Inflammatory macrophage (primary cell): ENCODE measurements around the gene CCDC110.
A peak's percentile ranks its signal among the peaks of the same experiment; 100 is the strongest.
"Not testable (repeated sequence)": the region's sequence is repeated elsewhere in the genome, so short reads cannot be mapped to it uniquely, and the experiment has no call there.

ENCODE experiments used
- DNase-seq, 2 donors: peaks; one replicate each; pipeline ENCODE4 v3.0.0-alpha.2; 2020 to 2022
- total RNA-seq, 18 experiments: gene quantifications; one replicate each; lab custom pipeline; 2026; ENCODE audit warnings: mixed read lengths in 6 of 18, inconsistent platforms in 2 of 18; lab: John Stamatoyannopoulos, UW

The CCDC110 gene
- 0 to 0.11 (median 0) reads per million in 18 experiments for total RNA-seq

DNA sequence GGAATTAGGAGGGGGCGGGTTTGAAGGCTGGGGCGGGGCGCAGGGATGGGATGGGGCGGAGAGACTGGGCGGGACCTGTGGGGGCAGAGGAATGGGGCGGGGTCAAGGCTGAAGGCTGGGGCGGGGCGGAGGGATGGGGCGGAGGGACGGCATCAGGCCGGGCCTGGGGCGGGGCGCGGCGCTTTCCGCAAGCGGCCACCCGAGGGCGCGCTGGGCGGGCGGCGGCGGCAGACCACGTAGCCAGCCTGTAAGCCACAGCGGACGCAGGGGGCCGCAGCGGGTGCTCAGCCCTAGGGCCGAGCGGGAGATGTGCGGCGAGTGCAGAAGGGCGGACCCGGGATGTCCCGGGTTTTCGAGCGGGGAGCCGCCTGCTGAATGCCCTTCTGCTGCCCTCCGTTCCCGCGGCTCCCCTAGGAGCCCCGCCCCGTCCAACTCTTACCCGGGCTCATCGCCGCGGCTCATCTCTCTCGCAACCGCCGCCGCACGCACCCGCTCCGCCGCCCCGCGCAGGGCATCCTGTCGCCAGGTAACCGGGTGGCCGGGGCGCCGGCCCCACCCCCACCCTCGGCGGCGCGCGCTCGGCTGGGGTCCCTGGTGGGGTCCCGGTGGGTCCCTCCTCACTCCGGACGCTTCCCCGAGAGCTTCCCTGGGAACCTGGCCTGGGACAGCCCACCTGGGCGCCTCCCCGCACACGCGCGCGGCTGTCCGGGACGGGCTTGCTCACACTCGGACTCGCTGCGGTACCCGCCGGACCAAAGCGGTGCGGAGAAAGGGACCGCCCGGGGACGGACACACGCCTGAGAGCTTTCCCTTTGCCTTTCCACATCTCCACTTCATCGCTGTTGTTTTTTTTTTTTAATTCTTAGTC is at the start of gene CCDC110:
Gene CCDC110, minus strand, starts transcription at position 499 of the 868 bp plus-strand sequence. Its CDS starts 50 bp downstream, at position 449.
- peak; percentile 77 to 85 for DNase-seq

DNA sequence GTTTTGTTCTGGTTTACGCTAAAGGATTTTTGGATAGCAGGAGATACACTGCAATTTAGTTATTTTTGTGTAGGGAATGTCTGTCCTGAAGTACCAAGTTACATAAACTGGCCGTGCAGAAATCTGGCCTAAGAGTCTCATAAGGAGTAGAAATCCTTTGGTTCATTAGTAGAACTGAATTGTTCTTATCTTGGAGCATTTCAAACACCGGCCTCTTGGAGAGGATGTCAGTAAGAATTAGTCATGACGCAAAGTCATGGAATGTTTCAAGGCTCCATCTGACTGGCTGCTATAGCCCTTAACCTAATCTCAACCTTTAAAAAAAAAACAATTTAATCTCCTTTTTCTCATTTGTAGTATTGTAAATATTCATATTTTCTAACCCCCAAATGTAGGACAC is 48.6 kb upstream of the CCDC110 start:
- DNase-seq, result no peak

DNA sequence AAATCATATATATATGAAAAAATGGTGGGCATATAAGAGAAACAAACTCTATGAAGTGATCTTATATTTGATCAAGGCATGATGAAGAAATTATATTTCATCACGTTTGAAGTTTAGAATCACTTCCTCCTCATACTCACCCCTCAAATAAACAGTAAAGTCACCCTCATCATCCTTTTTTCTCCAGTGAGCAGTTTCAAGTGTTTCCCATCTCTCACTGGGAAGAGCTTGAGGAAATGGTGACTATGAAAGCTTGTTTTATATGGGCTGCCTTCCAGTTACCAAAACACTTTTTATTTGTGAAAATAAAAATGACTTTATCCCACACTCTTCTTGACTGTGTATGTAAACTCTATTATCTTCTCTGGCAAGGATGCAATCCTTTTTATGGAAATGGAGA is 47.0 kb upstream of the CCDC110 start:
- no peak for DNase-seq

DNA sequence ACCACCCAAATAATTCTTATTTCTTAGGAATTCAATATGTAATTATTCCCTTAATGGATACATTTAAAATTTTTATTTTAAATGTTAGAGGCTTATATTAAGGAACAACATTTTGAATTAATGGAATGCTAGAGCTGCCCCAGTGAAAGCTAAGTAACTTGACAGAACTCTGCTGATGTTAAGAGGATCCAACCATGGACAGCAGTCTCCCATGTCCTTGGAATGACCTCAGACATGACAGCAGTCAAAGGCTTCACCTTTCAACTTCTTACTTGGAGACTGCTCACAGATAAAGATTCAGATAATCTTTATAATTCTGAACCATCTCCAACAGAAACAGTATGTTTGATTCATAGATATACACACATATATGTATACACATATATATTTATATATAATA is 46.5 kb upstream of the CCDC110 start:
- DNase-seq, result no peak

DNA sequence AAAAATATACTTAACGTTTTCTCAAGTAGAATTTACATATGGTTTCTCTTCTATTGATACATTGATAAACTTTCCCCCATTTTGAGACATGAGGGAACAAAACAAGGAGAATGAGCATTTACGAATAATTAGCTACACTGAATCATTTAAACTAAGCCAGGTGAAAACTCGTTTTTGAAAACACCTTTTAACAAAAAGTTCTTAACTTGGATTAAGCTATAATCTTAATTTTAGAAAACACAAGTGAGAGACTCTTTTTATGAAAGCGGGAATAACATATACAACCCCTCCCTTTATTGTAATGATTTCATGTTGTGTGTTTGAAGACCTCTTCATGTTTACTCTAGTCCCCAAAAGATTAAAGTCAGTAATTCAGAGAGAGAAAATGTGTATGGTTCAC is 43.7 kb upstream of the CCDC110 start:
- DNase-seq, result no peak

DNA sequence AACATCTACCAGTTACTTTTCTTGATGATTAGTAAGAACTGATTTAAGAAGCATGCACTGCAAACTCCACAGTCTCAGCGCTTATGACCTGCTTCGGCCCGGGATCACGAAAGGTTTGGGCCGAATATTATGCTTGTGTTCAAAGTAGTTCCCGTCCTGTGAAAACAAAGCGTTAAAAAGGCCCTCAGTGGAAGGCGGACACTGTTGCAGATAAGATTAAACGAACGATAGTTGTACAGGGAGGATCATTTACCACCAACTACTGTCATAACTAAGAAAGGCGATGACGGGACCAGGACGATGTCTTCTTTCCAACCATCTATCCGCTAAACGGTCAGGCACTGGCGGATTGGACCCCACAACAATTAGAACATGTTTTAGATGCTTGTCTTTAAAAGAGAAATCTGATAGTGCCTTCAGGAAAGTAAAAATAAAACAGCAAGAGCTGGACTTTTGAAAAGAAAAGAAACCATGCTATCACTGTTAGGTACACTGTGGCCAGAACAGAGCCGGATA is 42.7 kb upstream of the CCDC110 start:
- DNase-seq, result no peak

DNA sequence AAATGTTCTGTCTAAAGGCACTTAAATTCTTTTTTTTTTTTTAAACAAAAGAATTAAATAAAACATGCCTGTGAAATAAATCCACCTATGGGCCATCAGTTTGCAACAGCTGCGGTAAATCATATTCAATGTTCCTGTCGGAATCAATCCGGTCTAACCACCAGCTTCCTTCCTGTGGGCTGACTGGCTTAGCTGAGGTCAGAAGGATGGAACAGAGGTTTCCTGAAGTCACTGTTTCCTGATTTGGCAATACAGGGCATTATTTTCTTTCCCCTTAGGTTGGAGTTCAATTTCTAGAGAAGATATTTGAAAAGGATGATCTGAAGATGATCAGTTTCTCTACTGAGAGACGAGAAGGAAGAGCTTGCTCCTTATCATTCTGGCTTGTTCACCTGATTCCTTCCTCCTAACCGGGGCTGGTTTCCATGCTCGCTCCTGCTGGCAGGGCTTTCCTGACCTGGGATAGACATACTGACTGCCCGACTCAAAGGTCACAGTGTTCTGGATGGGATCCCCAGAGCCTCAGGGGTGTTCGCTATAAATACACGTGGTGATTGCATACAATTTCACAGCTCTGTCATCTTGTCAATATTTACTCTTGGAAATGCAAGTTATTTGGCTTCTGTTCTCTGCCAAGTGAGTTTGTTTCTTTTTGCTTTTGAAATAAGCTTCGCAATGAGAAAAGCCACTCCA is 42.1 kb upstream of the CCDC110 start:
- DNase-seq, result peak in 1 of 2 donors; percentile 7

DNA sequence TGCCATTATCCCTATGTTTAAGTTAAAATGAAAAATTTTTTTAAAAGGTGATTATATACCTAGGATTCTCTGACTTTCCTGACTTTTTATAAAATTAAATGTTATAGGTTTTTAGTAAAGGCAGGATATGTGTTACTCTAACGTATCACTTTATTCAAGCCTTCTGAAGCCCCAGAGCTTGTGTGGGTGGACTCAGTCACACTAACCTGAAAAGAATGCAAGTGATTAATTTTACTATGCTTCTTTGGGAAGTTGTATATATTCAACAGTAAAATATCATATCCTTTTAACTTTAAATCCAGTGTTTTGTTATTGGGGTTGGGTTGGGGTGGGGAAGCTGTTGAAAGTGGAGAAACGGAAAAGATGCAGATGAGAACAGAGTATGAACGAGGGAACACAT is 41.0 kb upstream of the CCDC110 start:
- DNase-seq, result no peak

DNA sequence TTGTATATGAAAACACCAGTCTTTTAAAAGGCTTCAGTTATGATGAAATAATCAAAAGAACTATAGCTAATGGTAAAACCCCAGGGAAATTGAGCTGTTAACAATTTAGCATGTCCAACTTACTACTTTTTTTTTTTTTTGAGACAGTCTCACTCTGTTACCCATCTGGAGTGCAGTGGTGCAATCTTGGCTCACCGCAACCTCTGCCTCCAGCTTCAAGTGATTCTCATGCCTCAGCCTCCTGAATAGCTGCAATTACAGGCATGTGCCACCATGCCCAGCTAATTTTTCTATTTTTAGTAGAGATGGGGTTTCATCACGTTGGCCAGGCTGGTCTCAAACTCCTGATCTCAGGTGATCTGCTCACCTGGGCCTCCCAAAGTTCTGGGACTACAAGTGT is 39.7 kb upstream of the CCDC110 start:
- DNase-seq, result not testable (repeated sequence)

DNA sequence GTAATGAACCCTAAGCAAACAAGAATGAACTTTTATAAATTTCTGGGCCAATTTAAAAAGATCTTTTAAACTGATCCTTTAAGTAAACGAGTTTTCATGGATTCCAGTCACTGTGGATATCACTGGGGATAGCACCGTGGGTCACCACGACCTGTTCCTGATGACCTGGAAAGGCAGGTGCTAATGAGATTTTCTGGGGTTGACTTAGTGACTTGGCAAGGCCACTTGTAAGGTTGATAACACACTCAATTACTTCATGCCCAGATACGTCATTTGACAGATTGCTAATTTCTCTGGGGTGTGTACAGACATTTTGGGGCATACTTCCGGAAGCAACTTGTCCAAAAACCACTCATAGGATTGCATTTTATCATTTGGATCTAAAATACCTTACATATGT is 39.3 kb upstream of the CCDC110 start:
- DNase-seq, result no peak

DNA sequence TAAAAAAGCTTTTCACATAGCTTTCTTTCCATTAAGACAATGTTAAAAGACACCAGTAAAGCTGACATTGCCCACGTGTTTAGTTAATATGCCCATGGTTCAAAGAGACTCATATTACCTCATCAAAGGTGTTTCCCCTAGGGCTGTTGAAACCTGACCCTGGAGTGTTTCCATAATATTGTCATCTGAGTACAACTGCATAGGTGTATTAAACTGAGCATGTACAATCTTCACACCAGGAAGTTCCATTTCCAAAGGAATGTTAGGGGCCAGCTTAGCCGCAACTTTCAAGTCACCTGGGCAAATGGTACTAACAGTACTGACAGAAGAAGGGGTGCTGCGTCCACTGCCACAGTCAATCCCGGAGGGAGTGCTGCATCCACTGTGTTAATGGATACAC is 36.6 kb upstream of the CCDC110 start:
- DNase-seq, result no peak

DNA sequence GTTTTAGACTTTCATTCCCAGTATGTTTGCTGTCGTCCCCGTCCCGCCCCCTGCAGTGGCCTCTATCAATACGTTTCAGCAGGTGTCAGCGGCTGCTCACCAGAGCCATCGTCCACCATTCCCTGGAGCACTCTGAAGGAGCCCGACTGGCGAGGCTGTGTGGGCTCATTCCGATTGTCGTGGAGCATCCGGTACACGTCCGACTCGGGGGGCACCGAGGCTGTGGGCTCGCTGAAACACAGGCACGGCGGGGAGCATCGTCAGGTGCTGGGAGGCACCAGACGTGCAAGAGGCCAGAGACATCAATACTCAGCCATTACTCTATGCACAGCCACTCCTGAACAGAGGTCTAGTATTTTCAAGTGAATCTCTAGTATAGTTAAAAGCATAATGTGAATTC is 34.9 kb upstream of the CCDC110 start:
- DNase-seq, result no peak

DNA sequence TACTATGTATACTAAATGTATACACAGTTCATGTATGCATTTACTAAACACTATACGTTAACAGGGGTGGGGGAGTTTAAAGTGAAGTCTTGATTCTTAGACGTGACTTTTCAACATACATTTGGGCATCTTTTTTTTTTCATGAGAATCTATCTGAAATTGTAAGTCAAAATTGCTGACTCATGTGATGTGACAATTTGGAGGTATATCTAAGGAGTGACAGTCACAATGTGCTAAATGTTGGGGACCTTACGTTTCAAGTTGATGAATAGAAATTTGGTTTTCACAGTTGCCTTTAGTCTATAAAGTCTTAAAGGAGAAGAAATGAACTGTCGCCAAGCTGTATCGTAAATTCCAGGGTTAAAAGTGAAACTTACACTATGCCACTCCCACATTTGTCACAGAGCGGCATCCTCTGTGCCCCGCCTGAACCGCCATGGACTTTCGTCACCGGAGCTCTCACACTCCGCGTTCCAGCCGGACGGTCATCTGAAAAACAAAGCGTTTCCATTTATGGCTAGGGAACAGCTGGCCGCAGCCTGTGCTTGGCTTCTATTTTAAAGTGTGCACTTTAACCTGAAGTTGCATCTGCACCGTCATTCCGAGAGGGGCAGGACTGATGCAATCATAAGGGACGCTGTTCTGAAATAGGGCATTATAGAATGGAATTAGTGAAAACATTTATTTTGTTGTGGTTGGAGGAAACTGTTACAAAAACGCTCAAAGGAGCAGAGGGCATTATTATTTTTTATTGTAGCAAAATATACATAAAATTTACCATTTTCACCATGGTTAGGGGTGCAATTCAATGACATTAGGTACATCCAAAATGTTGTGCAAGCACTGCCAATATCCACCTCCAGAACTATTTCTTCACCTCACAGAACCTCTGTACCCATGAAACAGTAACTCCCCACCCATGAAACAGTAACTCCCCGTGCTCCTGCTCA is 32.8 kb upstream of the CCDC110 start:
- DNase-seq, result no peak

DNA sequence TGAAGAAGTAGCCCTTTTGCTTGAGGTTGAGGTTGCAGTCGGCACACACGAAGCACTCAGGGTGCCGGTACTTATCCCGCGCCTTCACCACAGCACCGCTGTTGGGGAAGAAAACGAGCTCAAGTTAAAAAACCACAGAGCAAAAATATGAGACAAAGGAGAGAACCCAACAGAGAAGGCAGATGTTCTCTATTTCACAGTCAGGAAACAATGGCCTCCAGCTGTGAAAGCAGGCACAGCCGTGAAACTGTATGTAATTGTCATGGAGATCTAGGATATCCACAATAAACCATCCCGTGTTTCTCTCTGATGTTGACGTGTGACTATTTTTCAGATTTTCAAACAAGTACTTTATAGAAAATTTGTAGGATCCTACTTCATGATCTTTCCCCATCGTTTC is 30.9 kb upstream of the CCDC110 start:
- DNase-seq, result no peak

DNA sequence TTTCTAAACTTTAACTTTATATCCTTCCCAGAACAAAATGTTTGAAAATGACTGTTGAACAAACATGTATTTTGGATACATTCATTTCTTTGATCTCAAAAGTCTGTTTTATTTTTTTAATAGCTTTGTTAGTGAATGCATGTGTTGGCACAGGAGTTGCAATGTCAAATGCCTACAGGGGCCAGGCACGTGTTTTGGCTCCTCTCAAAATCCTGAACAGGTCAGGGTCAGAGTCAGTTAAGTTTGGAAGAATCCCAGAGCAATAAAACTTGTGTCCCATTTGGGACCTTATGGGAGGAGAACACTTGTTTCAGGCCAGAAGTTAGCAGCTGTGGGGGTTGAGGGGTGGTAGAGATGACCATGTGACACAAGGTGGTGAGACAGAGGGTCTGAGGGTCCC is 29.0 kb upstream of the CCDC110 start:
- no peak for DNase-seq

DNA sequence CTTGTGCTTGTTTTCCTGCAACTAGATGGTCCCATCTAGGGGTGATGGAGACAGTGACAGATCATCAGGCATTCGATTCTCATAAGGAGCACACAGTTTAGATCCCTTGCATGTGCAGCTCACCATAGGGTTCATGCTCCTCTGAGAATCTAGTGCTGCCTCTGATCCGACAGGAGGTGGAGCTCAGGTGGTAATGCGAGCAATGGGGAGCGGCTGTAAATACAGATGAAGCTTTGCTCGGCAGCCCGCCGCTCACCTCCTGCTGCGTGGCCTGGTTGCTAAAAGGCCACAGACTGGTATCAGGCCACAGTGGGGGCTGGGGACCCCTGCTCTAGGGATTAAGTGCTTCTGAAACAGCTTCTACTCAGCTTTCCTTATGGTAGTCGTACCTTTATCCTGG is 28.5 kb upstream of the CCDC110 start:
- no peak for DNase-seq

DNA sequence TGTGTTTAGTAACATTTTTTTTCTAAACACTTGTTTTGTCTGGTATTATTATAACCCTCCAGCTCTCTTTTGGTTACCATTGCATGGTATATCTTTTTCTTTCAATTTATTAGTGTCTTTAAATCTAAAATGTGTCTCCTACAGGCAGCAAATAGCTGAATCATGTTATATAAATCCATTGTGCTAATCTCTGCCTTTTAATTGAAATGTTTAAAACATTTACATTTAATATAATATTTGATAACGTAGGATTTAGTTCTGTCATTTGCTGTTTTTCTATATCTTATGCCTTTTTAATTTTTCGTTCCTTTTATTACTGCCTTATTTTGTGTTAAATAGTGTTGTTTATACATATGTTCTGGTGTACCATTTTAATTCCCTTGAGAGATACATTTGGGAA is 17.1 kb upstream of the CCDC110 start:
- no peak for DNase-seq

DNA sequence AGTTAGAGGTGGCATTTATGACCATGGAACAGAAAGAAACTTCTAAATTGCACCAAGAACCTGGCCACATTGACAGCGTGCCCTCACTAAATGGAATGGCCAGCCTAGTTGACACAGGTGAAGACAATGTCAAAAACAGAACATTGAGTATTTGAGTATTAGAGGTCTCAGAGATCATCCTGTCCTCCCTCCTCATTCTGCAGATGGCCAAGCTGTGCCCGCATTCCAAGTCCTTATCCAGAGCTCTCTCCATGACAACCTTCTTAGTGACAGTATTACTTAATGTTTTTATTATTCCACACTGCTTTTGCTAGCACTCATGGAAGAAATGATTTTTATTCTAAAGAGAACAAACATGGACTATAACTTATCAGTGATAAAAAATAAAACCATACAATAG is 9.9 kb upstream of the CCDC110 start:
- DNase-seq, result no peak

DNA sequence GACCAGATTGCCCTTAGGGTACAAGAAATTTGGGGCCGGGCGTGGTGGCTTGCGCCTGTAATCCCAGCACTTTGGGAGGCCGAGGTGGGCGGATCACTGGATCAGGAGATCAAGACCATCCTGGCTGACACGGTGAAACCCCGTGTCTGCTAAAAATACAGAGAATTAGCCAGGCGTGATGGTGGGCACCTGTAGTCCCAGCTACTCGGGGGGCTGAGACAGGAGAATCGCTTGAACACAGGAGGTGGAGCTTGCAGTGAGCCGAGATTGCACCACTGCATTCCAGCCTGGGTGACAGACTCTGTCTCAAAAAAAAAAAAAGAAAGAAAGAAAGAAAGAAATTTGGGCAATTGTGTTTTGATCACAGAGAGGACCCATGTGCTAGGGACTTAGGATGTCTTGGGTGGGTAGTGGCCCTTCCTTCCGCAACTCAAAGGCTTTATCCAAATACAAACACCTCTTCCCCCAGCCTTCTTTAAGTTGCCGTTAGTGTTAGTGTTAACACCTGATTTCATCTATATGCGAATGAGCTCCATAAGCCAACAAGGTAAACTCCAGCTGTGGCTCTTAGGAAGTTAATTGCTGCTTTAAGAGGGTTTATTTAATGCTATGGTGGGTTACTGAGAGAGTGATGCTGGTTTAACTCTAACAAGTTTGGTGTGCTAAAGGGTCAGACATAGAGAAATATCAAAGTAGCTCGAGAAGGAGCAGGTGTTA is 8.6 kb upstream of the CCDC110 start:
- DNase-seq, result no peak

DNA sequence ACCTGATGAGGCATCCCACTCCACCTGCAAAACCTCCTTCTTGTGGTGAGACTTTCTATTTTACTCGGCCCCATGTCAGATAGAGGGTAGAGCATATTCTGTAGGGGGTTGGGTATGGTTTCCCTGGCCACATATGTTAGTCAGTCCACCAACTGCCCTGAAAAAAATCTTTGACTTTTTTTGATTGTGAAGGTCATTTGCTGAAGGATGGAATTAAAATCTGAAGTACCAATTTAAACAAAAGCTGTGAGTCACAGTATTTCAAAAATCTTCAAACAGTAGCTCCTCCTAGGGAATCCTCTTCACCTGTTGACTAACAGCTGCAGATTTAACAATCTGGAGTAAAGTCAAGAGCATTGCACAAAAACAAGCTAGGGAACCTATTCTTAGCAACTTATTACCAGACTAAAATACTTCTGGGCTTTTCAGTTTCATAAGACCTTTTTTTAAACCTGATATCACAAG is 8.0 kb upstream of the CCDC110 start:
- DNase-seq, result no peak

DNA sequence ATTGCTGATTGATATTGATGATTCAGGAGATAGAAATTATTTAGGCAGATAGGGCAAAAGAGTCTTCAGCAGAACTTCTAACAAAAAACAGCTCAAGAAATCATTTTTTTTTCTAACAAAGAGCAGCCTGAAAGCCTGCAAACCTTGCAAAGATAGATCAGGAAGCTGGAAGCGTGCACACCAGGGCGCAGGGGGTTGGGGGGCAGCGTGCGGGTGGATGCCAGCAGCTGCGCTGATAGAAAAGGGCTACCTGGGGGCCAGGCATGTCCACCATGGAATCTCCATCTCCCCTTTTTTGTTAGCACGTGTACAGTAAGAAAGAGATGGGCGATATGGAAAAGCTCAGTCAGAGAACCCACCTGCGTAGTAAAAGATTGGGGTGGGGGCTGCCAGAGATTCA is 1.7 kb upstream of the CCDC110 start:
- no peak for DNase-seq

DNA sequence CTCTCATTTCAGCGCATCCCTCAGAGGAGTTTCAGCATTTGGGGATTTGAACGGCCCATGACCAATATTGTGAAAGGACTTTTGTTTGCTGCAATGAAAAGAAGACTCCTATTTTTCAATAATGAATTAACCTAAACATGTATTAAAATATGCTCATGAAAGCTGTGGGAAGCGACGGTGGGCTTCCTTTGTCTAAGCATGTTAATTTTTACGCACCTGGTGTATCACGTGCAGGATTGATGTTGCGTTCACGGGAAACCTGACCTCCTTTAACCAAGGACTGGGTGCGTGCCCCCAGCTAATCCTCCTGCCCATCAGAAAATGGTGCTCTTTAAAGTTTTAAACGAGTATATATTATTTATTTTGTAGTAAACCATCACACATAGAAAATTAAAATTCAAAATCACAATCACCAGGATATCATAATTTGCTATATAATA is 590 bp upstream of the CCDC110 start:
- DNase-seq, result no peak
